H1 (cell line): ENCODE results near the gene TMEM92. TPM values are rescaled to one million over a fixed set of nuclear protein-coding genes. Genes with fewer than 3 reads are reported as not detected.

ENCODE experiments used
- CTCF ChIA-PET: fragments of 300-600 bp; sonication (Branson Sonifier 250); formaldehyde crosslinking; loops from one replicate; lab custom pipeline; 2021; ENCODE audit not compliant: partially characterized antibody; lab: Charles Lee
- POLR2A ChIA-PET: fragments of 300-600 bp; sonication (Branson Sonifier 250); formaldehyde crosslinking; loops from one replicate; lab custom pipeline; 2021; ENCODE audit warnings: inconsistent platforms; ENCODE audit not compliant: partially characterized antibody; lab: Charles Lee
- DNase-seq, 2 experiments: peaks; one replicate each; pipeline versions ENCODE4 v3.0.0 to v3.0.0-alpha.2; 2010 to 2022; ENCODE audit warnings: low spot score in 2 of 2, low read depth in 1 of 2, mixed read lengths in 1 of 2
- FAIRE-seq: peaks from 2 replicates; lab custom pipeline; 2011; peaks lifted over from hg19 to GRCh38; lab: Jason Lieb, UNC
- H2AFZ ChIP-seq: 2 replicates; pipeline ENCODE4 v1.8.1; 2012; ENCODE audit warnings: low read length, inconsistent platforms
- H2AK5ac ChIP-seq: 2 replicates; pipeline ENCODE4 v1.6.1; 2013; ENCODE audit warnings: low read depth, low read length
- H2BK120ac ChIP-seq: replicated peaks from 2 replicates; pipeline ENCODE3; 2013; ENCODE audit warnings: low read depth, low read length, inconsistent platforms
- H2BK12ac ChIP-seq: 2 replicates; pipeline ENCODE4 v1.6.1; 2013; ENCODE audit warnings: low read depth, low read length
- H2BK15ac ChIP-seq: 2 replicates; pipeline ENCODE4 v1.6.1; 2013; ENCODE audit warnings: low read length
- H2BK20ac ChIP-seq: 2 replicates; pipeline ENCODE4 v1.6.1; 2013; ENCODE audit warnings: low read length
- H2BK5ac ChIP-seq: 2 replicates; pipeline ENCODE4 v1.6.1; 2013; ENCODE audit warnings: low read depth, low read length
- H3K14ac ChIP-seq: 2 replicates; pipeline ENCODE4 v1.6.1; 2013; ENCODE audit warnings: inconsistent platforms; ENCODE audit not compliant: insufficient read length
- H3K18ac ChIP-seq: 2 replicates; pipeline ENCODE4 v1.6.1; 2013; ENCODE audit warnings: low read length; ENCODE audit errors: extremely low read depth
- H3K23ac ChIP-seq: 2 replicates; pipeline ENCODE4 v1.6.1; 2013; ENCODE audit warnings: inconsistent platforms; ENCODE audit not compliant: insufficient read length
- H3K23me2 ChIP-seq: 2 replicates; pipeline ENCODE4 v1.6.1; 2013; ENCODE audit warnings: low read depth, low read length
- H3K27ac ChIP-seq: 2 replicates; pipeline ENCODE4 v1.6.1; 2011; ENCODE audit warnings: low read depth, low read length, inconsistent platforms
- H3K27me3 ChIP-seq, 4 experiments: replicated peaks in 1 of 4; 1 replicate in 1 of 4; 2 replicates in 3 of 4; pipeline versions ENCODE4 v1.6.1 to v1.8.1; 2011 to 2013; ENCODE audit warnings: low read length in 3 of 4, mild to moderate bottlenecking in 3 of 4, inconsistent platforms in 2 of 4, mixed read lengths in 2 of 4, moderate library complexity in 1 of 4; ENCODE audit not compliant: control insufficient read depth in 3 of 4, insufficient read depth in 3 of 4; ENCODE audit errors: extremely low read depth in 1 of 4
- H3K36me3 ChIP-seq, 4 experiments: 2 replicates each; pipeline versions ENCODE4 v1.6.1 to v1.8.1; 2011 to 2013; ENCODE audit warnings: mild to moderate bottlenecking in 4 of 4, low read length in 3 of 4, moderate library complexity in 2 of 4, control low read depth in 1 of 4, inconsistent platforms in 1 of 4; ENCODE audit not compliant: insufficient read depth in 4 of 4, control insufficient read depth in 2 of 4
- H3K4ac ChIP-seq: replicated peaks from 2 replicates; pipeline ENCODE3; 2013; ENCODE audit warnings: low read length, low read depth, mixed read lengths, inconsistent platforms; ENCODE audit not compliant: insufficient read length
- H3K4me1 ChIP-seq, 4 experiments: replicated peaks in 1 of 4; 1 replicate in 1 of 4; 2 replicates in 3 of 4; pipeline versions ENCODE4 v1.6.1 to v1.8.1; 2011 to 2013; ENCODE audit warnings: low read length in 3 of 4, inconsistent platforms in 2 of 4, mixed read lengths in 1 of 4; ENCODE audit not compliant: insufficient read depth in 4 of 4, control insufficient read depth in 3 of 4
- H3K4me2 ChIP-seq, 2 experiments: 2 replicates each; pipeline versions ENCODE4 v1.6.1 to v1.8.1; 2011 to 2013; ENCODE audit warnings: low read depth in 2 of 2, low read length in 2 of 2, control low read depth in 1 of 2, inconsistent platforms in 1 of 2, mild to moderate bottlenecking in 1 of 2; ENCODE audit not compliant: insufficient read depth in 1 of 2
- H3K4me3 ChIP-seq, 4 experiments: fragments of 200-600, 300-600 bp in 1 of 4; sonication (generic), shearing (Covaris generic), sonication (Bioruptor Twin) in 1 of 4; 2 replicates each; pipeline versions ENCODE4 v1.5.1 to v1.8.1; 2011 to 2016; ENCODE audit warnings: low read length in 4 of 4, low read depth in 3 of 4, control low read depth in 2 of 4, inconsistent platforms in 2 of 4, mild to moderate bottlenecking in 2 of 4, mixed read lengths in 1 of 4, moderate library complexity in 1 of 4; ENCODE audit not compliant: insufficient read depth in 2 of 4; ENCODE audit errors: extremely low read depth in 1 of 4
- H3K56ac ChIP-seq: replicated peaks from 2 replicates; pipeline ENCODE3; 2013; ENCODE audit warnings: low read depth, mild to moderate bottlenecking, mixed read lengths, low read length, inconsistent platforms; ENCODE audit not compliant: insufficient read length
- H3K79me1 ChIP-seq: 2 replicates; pipeline ENCODE4 v1.6.1; 2013; ENCODE audit warnings: low read depth, low read length, control low read depth
- H3K79me2 ChIP-seq, 2 experiments: 2 replicates each; pipeline versions ENCODE4 v1.6.1 to v1.8.1; 2012 to 2013; ENCODE audit warnings: low read length in 2 of 2, mild to moderate bottlenecking in 2 of 2, inconsistent platforms in 1 of 2; ENCODE audit not compliant: insufficient read depth in 2 of 2, control insufficient read depth in 1 of 2
- H3K9ac ChIP-seq, 4 experiments: replicated peaks in 1 of 4; 1 replicate in 1 of 4; 2 replicates in 3 of 4; pipeline versions ENCODE4 v1.6.1 to v1.8.1; 2011 to 2013; ENCODE audit warnings: low read depth in 3 of 4, low read length in 3 of 4, control low read depth in 2 of 4, mild to moderate bottlenecking in 2 of 4, moderate library complexity in 2 of 4, inconsistent platforms in 1 of 4; ENCODE audit errors: extremely low read depth in 1 of 4
- H3K9me3 ChIP-seq, 2 experiments: 2 replicates each; pipeline versions ENCODE4 v1.6.1 to v1.8.1; 2012 to 2013; ENCODE audit warnings: mild to moderate bottlenecking in 2 of 2, moderate library complexity in 2 of 2, control low read depth in 1 of 2, inconsistent platforms in 1 of 2, low read depth in 1 of 2, low read length in 1 of 2, mixed read lengths in 1 of 2; ENCODE audit not compliant: insufficient read depth in 2 of 2
- H4K20me1 ChIP-seq, 2 experiments: replicated peaks in 1 of 2; 2 replicates each; pipeline versions ENCODE3 to v1.8.1; 2011 to 2013; ENCODE audit warnings: inconsistent platforms in 2 of 2, low read length in 2 of 2, mild to moderate bottlenecking in 1 of 2; ENCODE audit not compliant: insufficient read depth in 2 of 2, control insufficient read depth in 1 of 2
- H4K5ac ChIP-seq: 2 replicates; pipeline ENCODE4 v1.6.1; 2013; ENCODE audit warnings: low read length, low read depth, mixed read lengths, inconsistent platforms; ENCODE audit not compliant: insufficient read length
- H4K8ac ChIP-seq: 2 replicates; pipeline ENCODE4 v1.8.0; 2013; ENCODE audit warnings: mild to moderate bottlenecking, moderate library complexity, low read length, inconsistent platforms; ENCODE audit not compliant: insufficient read depth; ENCODE audit errors: extremely low read depth
- H4K91ac ChIP-seq: replicated peaks from 2 replicates; pipeline ENCODE3; 2013; ENCODE audit warnings: low read length, mixed read lengths, inconsistent platforms; ENCODE audit not compliant: insufficient read length
- BCL11A ChIP-seq, 2 experiments: IDR thresholded peaks; one replicate each; pipeline ENCODE4 v1.6.1; 2011; ENCODE audit warnings: low read depth in 2 of 2, low read length in 2 of 2, mild to moderate bottlenecking in 2 of 2
- CHD1 ChIP-seq: IDR thresholded peaks from 2 replicates; pipeline ENCODE4 v1.6.1; 2012; ENCODE audit warnings: low read depth, low read length, improper control_type of control experiment
- CHD2 ChIP-seq: IDR thresholded peaks from 2 replicates; pipeline ENCODE4 v1.6.1; 2012; ENCODE audit warnings: low read length, improper control_type of control experiment
- GTF2F1 ChIP-seq: IDR thresholded peaks from 2 replicates; pipeline ENCODE4 v1.6.1; 2012; ENCODE audit warnings: low read depth, low read length, improper control_type of control experiment, borderline replicate concordance
- JUND ChIP-seq: IDR thresholded peaks from 2 replicates; pipeline ENCODE4 v1.6.1; 2011; ENCODE audit warnings: mild to moderate bottlenecking, improper control_type of control experiment, low read length
- NRF1 ChIP-seq: IDR thresholded peaks from 2 replicates; pipeline ENCODE4 v1.6.1; 2011; ENCODE audit warnings: mild to moderate bottlenecking, low read depth, low read length, improper control_type of control experiment
- SIN3A ChIP-seq, 2 experiments: IDR thresholded peaks in 1 of 2; conservative IDR thresholded peaks in 1 of 2; 2 replicates each; pipeline ENCODE4 v1.6.1; 2011 to 2012; ENCODE audit warnings: low read length in 2 of 2, improper control_type of control experiment in 1 of 2, low read depth in 1 of 2, mild to moderate bottlenecking in 1 of 2
- SIRT6 ChIP-seq: IDR thresholded peaks from one replicate; pipeline ENCODE4 v1.7.1; 2012; ENCODE audit warnings: low read length, inconsistent platforms
- SRF ChIP-seq: IDR thresholded peaks from 2 replicates; pipeline ENCODE4 v1.6.1; 2011; ENCODE audit warnings: mild to moderate bottlenecking, low read depth, low read length, moderate library complexity
- WGBS, 2 experiments: shearing (Covaris generic) in 1 of 2; methylation state at CpG; one replicate each; pipeline versions ENCODE4 v1.1.6 to v1.1.7; 2013 to 2015; ENCODE audit warnings: low lambda C conversion rate in 2 of 2, mixed read lengths in 2 of 2, inconsistent platforms in 1 of 2, low coverage in 1 of 2, missing lambda C conversion rate in 1 of 2; ENCODE audit not compliant: insufficient replicate concordance in 2 of 2, insufficient coverage in 1 of 2, insufficient read length in 1 of 2; ENCODE audit errors: extremely low coverage in 1 of 2, missing lambda C conversion rate in 1 of 2; 5-methylcytosine and 5-hydroxymethylcytosine counted together
- polyA plus RNA-seq, 7 experiments: library from polyadenylated mRNA; depleted of rRNA in 3 of 7; stranded (reverse) in 5 of 7; unstranded in 2 of 7; fragments of >200 nt in 5 of 7; fragments of 200-250 nt in 2 of 7; gene quantifications; 1 replicate in 5 of 7; 2 replicates in 1 of 7; 4 replicates in 1 of 7; pipeline versions ENCODE4 v1.2.1 to v1.2.3, GENCODE V29; 2011 to 2013; ENCODE audit warnings: missing spikeins in 2 of 7, mixed read lengths in 2 of 7
- total RNA-seq: library from RNA; stranded (reverse); fragmentation: NEBNext Ultra II Directional; extraction: Animal tissue kit (Norgen Biotek cat#: 25700); gene quantifications from 2 replicates; pipeline ENCODE4 v1.2.1, GENCODE V29; 2021

Gene TMEM92
- total and polyA plus RNA-seq, 2 of the 8 experiments (the other 6 are each of a cell fraction or from before 2014, with no cell fraction given), result 11.9 to 24.8 TPM

- H4K8ac ChIP-seq, result peak overlapping the region; percentile 8
- 83% methylated on average over 15 of the region's 19 CpGs; no CpG with 5 or more reads in 1 of the 2 experiments for WGBS, 2 experiments
- H3K9me3 ChIP-seq, result no peaks in the 10 kb centered on the region
- peaks cover 5% of the 10 kb centered on the region; the same call in 1 of the 2 replicates for H3K23me2 ChIP-seq
- no peak overlapping the region for H2BK5ac ChIP-seq
- H3K79me2 ChIP-seq, result no peaks in the 10 kb centered on the region
- H3K4me1 ChIP-seq, result peaks cover 0 to 24% (median 13%) of the 10 kb centered on the region in 4 experiments; a peak in 6 of 7 replicates
- no peak overlapping the region for H3K23ac ChIP-seq
- ChIA-PET CTCF (interaction anchor here (1.0 to 6.9 kb wide), 5 partner anchors 9 to 90 kb away, joined by 3 to 46 read pairs (median 3); partner anchors contain the start of gene COL1A1), POLR2A (no interaction called here)
- no peak for DNase-seq
- no peak overlapping the region; the same call in 1 of the 2 replicates for H2BK12ac ChIP-seq
- no peak overlapping the region for H4K91ac ChIP-seq
- no peak overlapping the region for H2AK5ac ChIP-seq
- no peak overlapping the region for H3K27ac ChIP-seq
- H3K36me3 ChIP-seq, result no peaks in the 10 kb centered on the region
- no peak overlapping the region for H2BK15ac ChIP-seq
- FAIRE-seq, result no peak
- no peak overlapping the region for H3K4me2 ChIP-seq
- H3K4me3 ChIP-seq, result no peak overlapping the region
- H2AFZ ChIP-seq, result no peak overlapping the region
- H3K56ac ChIP-seq, result no peak overlapping the region
- no peaks in the 10 kb centered on the region for H4K20me1 ChIP-seq
- H3K27me3 ChIP-seq, result no peaks in the 10 kb centered on the region; a peak in 1 of 7 replicates
- H4K5ac ChIP-seq, result no peak overlapping the region
- no peak overlapping the region for H2BK20ac ChIP-seq
- H3K9ac ChIP-seq, result no peak overlapping the region
- no peak overlapping the region for H3K14ac ChIP-seq
- H3K4ac ChIP-seq, result no peak overlapping the region
- H3K79me1 ChIP-seq, result no peaks in the 10 kb centered on the region
- no peak for TF ChIP-seq SIRT6
- no peak for TF ChIP-seq NRF1
- no peak for TF ChIP-seq SRF
- no peak for TF ChIP-seq CHD1
- no peak for TF ChIP-seq JUND
- TF ChIP-seq BCL11A (IDR thresholded peaks at IDR 0.05; ENCODE audit: low read depth in 2 of 2, low read length in 2 of 2), result no peak
- TF ChIP-seq CHD2, result no peak
- no peak for TF ChIP-seq SIN3A (conservative IDR thresholded peaks at IDR 0.05 in 1 of 2, IDR thresholded peaks at IDR 0.05 in 1 of 2; ENCODE audit: low read depth in 1 of 2, low read length in 2 of 2)
- no peak for TF ChIP-seq GTF2F1
- no peak overlapping the region for H3K18ac ChIP-seq
- no peak overlapping the region for H2BK120ac ChIP-seq
Observed at GRCh38 chr17:50259477-50260324, 14.6 kb upstream of the TMEM92 start.
